Measurements from ENCODE around the gene EXOC4. TPM values are rescaled to one million over a fixed set of nuclear protein-coding genes. Genes with fewer than 3 reads are reported as not detected.
"Not testable (repeated sequence)": the region's sequence is repeated elsewhere in the genome, so short reads cannot be mapped to it uniquely, and the experiment has no call there.

The EXOC4 gene
- total RNA-seq, result 96.9 and 127 TPM in 2 replicates

DNA sequence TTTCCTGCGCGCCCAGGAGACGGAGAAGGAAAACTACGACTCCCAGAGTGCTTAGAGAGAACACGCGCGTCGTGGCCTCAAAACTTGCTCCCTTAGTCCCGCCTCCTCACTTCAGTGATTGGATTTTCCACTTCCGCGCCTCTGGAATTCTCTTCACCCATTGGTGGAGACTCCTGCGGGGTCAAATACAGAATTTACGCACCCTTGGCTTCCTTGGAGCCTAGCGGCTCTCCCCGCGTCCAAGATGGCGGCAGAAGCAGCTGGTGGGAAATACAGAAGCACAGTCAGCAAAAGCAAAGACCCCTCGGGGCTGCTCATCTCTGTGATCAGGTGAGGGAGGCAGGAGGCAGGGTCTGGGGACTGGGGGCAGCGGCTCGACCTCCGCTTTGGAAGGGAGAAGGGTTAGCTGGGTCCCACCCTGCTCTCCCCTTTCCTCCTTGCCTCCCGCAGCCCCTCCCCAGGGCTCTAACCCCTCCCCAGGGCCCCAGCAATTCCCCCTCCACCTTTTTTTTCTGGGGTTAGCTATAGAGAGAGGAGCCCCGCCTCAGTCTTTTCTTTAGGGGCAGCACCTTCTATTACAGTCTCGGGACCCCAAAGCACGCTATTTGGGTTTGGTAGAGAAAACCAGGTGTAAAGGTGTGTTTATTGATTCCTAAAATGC lies at the start of gene EXOC4:
TSS of gene EXOC4 (plus strand) at position 221 of the 661 bp plus-strand sequence.
- peak; percentile 93 to 96 for DNase-seq (ENCODE audit: low read depth in 2 of 2)

DNA sequence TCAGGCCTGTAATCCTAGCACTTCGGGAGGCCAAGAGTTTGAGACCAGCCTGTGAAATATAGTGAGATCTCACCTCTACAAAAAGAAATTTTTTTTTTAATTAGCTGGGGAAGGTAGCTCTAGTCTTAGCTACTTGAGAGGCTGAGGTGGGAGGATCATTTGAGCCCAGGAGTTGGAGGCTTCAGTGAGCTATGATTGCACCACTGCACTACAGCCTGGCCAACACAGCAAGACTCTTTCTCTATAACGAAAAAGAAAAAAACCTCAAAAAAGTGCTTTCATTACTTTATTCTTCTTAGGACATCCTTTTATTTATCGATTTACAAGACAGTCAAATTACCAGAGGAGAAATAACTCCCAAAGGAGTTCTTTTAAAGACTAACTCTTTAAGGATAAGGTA lies 49.4 kb upstream of the EXOC4 start:
- DNase-seq (ENCODE audit: low read depth in 2 of 2), result no peak

DNA sequence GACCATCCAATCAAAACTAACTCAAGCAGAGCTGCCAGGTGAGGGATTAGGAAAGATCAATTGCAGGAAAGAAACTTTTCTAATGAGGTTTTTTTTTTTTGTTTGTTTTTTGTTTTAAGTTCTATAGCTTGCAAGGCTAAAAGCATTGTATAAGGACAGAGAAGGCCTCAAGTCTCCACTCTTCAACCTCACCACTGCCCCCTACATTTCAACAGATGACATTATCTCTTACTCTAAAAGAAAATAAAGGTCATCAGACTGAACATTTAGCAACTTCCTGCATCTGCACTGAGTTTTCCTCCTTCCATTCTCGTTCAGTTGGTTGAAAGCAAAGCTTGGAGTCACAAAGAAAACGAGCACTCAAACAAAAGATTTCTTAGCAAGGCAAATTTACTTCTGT lies 45.2 kb upstream of the EXOC4 start:
- peak in 1 of 2 donors; percentile 7 for DNase-seq (ENCODE audit: low read depth in 2 of 2)

DNA sequence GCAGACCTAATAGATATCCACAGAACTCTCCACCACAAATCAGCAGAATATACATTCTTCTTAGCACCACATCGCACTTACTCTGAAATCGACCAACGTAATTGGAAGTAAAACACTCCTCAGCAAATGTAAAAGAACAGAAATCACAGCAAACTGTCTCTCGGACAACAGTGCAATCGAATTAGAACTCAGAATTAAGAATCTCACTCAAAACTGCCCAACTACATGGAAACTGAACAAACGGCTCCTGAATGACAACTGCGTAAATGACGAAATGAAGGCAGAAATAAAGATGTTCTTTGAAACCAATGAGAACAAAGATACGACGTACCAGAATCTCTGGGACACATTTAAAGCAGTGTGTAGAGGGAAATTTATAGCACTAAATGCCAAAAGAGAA lies 42.1 kb upstream of the EXOC4 start:
- DNase-seq (ENCODE audit: low read depth in 2 of 2), result not testable (repeated sequence)

DNA sequence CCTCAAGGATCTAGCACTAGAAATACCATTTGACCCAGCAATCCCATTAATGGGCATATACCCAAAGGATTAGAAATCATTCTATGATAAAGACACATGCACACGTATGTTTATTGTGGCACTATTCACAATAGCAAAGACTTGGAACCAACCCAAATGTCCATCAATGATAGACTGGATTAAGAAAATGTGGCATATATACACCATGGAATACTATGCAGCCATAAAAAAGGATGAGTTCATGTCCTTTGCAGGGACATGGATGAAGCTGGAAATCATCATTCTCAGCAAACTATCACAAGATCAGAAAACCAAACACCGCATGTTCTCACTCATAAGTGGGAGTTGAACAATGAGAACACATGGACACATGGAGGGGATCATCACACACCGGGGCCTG lies 39.1 kb upstream of the EXOC4 start:
- DNase-seq (ENCODE audit: low read depth in 2 of 2), result not testable (repeated sequence)

DNA sequence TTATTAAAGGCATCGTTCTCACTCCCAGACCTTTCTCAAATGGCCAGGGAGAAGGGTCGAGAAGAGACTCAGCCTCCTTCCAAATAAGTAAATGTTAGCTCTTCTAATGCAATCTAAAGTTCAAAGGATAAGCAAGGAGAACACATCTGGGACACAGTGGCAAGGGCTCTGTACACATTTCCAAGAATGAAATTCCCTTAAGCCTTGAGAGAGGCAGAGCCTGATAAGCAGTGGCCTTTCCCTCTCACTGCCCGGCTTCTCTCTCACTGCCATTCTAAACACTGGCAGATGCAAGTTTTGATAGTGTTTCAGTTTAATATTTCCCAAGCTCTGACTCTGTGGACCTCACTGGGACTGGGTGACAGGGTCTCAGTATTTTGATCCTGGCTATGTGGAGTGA lies 35.1 kb upstream of the EXOC4 start:
- no peak for DNase-seq (ENCODE audit: low read depth in 2 of 2)

DNA sequence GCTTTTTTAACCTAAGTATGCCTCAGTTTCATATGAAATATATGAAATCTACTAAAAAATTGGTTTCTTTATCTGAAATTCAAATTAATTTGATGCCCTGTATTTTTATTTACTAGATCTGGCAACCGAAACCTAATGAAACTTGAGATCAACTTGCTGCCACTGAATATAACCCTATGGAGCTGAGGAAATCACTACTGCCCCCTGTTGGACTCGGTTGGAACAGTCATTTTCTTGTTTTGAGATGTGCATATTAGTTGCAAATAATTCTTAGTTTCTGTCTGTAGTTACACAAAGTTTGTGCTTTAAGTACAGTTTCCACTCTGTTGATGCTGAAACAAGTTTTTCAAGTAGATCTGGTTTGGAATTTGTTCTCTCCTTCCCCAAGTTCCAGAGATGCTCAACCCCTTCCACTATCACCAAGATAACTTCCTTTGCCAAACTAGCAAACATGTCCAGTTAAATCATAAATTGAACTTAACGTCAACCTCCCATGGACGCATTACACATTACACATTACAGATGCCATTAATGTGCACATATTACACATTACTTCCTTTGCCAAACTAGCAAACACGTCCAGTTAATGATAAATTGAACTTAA lies 22.2 kb upstream of the EXOC4 start:
- DNase-seq (ENCODE audit: low read depth in 2 of 2), result peak; percentile 44 to 64

DNA sequence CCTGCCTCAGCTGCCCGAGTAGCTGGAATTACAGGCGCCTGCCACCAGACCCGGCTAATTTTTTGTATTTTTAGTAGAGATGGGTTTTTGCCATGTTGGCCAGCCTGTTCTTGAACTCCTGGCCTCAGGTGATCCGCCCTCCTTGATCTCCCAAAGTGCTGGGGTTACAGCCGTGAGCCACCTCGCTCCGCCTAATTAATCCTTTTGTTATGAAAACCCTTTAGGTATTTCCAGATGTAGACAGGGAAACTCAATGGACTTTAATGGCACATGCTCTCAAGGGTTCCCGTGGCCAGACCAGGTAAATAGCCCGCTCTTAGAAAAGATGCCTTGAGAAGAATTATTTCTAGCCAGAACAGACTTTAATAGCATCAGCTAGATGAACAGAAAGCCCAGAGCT lies 19.7 kb upstream of the EXOC4 start:
- no peak for DNase-seq (ENCODE audit: low read depth in 2 of 2)

DNA sequence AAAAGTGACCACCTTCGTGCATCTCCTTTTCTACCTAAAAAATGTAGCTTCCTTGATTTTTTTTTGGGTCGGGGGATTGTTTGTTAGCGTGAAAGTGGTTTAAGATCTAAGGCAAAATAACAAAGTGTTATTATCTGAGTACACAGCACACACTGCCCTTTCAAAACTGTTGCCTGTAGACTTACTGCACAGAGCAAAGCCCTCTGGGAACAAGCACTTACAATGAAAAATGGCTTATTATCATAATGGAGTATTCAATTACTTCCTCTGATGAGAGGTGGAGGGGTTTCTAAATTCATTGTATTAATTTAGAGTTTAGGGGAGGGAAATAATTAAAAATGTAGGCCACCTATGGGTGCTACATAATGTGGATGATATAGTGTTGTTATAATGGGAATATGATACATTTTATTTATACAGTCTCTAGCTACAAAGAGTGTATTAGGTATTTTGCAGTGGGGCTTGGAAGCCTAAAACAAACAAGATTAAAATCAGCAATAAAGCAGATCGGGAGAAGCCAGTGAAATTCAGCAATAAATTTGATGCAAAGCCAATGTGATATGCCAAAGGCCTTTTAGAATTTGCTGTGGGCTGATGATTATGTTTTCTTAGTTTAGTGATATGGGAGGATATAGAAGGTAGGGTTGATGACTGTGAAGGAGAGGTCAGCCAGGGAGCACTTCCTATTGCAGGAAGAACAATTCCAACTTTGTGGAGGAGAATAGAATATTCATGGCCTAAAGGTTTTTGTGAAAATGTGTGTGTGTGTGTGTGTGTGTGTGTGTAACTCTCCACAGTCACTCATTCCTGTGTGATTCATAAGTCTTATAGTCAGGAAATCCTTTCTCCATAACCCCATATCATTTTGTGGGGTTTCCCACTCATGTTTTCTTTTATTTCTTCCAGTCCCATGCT lies 17.7 kb upstream of the EXOC4 start:
- DNase-seq (ENCODE audit: low read depth in 2 of 2), result peak; percentile 78 to 95

DNA sequence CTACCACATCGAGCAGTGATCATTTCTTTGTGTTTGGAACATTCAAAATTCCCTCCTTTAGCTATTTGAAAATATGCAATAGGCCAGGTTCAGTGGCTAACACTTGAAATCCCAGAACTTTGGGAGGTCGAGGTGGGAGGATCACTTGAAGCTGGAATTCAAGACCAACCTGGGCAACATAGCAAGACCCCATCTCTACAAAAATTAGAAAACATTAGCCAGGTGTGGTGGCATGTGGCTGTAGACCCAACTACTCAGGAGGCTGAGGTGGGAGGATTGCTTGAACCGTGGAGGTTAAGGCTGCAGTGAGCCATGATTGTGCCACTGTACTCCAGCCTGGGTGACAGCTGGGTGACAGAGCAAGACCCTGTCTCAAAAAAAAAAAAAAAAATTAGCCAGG lies 15.3 kb upstream of the EXOC4 start:
- DNase-seq (ENCODE audit: low read depth in 2 of 2), result no peak

DNA sequence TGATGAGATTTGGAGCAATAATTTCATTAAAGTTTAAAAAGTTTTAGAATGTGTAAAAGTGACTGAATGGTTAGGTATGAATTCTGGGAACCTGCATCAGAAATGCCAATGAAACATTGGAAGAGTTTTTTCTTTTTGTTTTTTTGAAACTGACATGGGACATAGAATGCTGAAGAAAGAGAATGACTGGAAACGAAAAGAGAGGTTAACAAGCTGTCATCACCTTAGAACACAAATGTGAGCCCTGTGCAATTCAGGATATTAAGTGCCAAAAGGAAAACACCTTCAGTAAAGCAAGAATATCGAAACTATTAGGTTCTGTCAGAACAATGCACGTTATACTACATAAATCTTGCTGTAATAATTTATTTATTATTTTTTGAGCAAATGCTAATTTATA lies 12.6 kb upstream of the EXOC4 start:
- no peak for DNase-seq (ENCODE audit: low read depth in 2 of 2)

DNA sequence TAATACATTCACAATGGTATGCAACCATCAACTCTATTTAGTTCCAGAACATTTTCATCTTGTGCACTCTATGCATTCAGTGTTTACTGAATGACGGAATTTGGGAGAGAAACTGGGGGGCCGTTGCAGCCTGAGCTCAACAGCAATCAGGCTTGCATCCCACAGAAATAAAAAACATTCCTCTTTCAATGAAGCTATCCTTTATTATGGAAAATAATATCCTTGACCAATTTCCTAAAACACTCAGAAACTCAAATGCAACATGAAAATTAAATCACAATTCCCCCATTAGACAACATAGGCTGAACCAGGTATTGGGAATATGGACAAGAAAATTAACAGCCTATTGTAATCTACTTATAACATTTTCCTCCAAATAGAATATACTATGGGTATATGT lies 6.3 kb upstream of the EXOC4 start:
- no peak for DNase-seq (ENCODE audit: low read depth in 2 of 2)

DNA sequence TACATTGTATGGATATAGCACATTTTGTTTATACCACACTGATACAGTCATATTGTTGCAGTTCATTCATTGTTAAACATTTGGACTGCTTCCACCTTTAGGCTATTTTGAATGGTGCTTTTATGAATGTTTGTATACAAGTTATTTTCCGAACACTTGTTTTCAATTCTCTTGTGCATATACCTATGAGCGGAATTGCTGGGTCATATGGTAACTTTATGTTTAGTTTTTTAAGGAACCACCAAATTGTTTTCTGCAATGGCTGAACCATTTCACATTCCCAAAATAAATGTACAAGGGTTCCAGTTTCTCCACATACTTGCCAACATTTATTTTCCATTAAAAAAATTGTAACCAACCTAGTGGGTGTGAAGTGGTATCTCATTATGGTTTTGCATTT lies 4.0 kb upstream of the EXOC4 start:
- no peak for DNase-seq (ENCODE audit: low read depth in 2 of 2)

DNA sequence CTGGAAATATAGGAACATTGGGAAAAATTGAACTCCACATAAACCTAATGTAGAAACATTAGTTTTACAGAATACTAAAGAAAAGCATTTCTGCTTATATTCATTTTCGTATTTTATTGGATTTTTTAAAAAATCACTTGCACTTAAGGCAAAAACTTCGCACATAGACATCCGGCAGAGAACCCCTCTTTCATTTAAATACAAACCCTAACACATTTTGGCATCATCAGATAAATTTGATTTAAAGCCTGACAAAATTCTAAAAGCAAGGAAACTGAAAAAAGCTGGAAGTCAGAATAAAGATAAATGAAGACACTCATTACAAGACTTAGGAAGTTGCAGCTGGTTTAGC lies 396 bp upstream of the EXOC4 start:
- DNase-seq (ENCODE audit: low read depth in 2 of 2), result no peak

DNA sequence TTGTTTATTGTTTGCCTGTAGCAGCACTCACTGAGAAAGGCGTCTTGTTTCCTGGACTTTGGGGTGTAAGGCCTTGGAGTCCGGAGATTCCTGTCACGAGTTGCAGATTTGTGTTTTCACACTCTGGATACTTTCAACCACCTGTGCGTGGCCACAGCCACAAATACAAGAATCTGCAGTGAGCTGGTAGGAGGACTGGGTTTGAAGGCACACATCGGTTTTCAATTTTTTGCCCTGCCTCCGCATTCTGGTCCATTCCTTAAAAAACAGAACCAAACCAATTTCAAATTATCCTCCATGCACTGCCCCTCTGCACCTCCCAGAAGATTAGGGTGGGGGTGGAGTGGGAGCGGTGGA lies 619 bp downstream of the EXOC4 start:
- peak in 1 of 2 donors; percentile 46 for DNase-seq (ENCODE audit: low read depth in 2 of 2)

DNA sequence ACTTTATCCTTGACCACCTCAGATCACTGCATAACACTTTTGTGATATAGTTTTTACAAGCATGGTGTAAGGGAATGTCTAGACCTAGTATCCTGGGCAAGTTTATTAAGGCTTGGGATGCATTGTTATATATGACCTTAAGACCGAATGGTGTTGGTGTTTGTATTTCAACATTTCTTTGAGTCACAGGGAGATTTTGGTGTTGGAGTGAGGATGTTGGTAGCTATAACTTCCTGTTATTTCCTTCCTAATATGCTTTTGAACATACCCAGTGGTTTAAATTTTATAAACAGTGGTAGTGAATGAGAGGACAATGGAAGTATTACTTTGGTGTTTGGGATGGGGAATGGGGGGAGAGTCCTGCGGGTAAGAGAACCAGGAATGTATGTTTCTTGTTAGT lies 2.6 kb downstream of the EXOC4 start:
- DNase-seq (ENCODE audit: low read depth in 2 of 2), result peak in 1 of 2 donors; percentile 50

DNA sequence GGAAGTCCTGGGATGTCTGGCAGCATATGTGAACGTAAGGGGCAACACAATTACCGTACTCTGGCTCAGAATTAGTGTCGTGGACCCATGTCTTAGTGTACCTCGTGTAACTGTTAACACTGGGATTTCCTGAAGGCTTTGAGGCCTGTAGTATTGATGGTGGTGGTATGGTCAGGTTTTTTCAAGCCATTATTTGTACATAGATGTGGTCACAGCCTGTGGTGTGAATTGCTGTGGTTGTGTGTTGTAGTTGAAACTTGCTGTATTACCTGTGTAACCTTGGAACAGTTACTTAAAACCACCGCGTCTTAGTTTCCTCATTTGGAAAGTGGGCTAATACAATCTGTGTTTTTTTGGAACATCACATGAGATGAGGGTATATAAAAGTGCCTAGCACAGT lies 5.3 kb downstream of the EXOC4 start:
- DNase-seq (ENCODE audit: low read depth in 2 of 2), result no peak

DNA sequence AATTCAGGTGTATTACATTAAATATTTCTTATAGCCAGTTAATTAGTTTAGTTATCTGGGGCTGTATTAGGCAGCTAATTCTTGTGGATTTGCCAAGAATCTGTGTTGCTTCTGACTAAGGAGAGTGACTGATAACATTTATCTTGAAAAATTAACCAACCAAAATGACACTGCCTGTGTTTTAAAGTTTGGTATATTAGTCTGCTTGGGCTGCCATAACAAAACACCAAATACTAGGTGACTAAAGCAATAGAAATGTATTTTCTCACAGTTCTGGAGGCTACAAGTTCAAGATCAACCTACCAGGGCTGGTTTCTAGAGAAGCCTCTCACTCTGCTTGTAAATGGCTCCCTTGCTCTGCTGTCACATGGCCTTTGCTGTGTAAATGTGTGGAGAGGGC lies 12.9 kb downstream of the EXOC4 start:
- no peak for DNase-seq (ENCODE audit: low read depth in 2 of 2)

DNA sequence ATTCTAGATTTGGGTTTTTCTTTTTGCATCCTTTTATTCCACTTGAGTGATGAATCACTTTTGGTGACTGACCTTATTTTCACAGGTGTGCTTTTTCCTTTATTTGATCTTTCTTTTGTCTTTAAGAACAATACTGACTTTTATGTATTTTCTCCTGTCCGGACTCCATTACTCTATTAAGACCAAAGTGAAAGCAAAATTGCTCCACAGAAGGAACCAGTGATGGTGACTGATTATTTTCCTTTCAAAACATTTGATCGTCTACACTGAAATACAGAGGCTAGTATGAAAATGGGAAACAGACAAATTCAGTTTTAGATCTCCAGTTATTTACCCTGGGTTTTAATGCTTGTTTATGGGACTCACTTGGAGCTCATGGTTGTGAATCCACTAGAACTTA lies 15.5 kb downstream of the EXOC4 start:
- peak; percentile 15 to 21 for DNase-seq (ENCODE audit: low read depth in 2 of 2)

DNA sequence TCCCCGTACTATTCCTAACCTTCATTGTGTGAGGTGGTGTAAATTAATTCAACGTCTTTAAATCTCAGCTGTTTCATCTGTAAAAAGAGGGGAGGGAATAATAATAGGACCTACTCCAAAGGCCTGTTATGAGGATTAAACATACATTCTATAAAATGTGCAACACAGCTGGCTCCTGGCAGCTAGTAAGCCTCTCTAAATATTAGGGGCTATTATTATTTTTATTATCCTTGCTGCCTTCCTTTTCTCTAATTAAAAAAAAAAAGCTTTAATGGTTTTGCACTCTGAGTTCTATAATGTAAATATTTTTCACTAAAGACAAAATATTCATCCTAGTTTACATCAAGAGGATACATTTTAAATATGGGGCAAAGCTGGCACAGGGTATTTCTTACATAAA lies 19.5 kb downstream of the EXOC4 start:
- DNase-seq (ENCODE audit: low read depth in 2 of 2), result no peak

DNA sequence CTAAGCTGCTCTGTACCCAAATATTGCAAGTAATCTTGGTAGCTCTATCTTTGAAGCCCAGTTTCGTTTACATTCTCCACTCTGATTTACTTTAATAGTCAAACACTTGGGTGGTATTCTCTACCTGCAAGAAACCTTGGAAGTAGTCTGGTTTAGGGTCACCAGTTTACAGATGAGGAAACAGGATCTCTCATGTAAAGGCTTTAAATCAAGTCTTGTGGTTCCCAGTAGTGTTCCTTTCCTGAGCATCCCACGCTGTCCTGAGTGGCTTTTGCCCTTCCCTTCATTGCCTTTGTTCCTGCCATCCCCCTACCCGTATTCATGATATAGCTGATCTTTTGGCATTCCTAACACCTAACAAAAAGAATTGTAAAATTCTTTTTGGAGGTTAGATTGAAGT lies 20.3 kb downstream of the EXOC4 start:
- no peak for DNase-seq (ENCODE audit: low read depth in 2 of 2)

DNA sequence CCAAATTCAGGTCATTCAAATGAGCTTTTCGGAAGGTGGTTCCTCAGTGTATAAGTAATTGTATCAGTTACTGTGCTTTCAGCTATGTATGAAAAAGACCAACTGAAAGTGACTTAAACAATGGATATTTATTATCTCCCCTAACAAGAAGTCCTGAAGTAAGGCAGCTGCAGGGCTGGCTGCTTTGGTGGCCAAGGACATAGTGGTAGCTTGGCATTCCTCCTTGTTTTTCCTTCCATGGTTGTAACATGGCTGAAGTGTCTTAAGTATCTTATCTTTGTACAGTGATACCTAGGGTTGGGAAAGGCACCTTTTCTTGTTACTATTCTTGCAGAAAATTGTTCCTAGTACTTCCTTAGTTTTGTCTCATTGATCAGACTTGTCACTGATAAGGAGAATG lies 21.4 kb downstream of the EXOC4 start:
- DNase-seq (ENCODE audit: low read depth in 2 of 2), result no peak

DNA sequence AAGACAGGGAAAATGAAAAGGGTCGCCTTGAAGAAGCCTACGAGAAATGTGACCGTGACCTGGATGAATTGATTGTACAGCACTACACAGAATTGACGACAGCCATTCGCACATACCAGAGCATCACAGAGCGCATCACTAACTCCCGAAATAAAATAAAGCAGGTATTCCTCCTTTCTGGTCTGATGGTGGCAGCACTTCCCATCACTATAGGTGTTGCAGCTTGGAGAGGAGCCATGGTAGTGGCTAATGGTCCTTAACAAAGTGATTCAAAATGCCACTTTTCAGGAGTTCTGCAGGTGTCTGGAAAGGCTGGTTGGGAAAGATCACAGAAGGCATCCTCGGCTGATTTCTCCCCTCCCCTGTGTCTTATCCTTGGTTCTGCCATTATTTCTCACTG lies 22.1 kb downstream of the EXOC4 start:
- peak in 1 of 2 donors; percentile 12 for DNase-seq (ENCODE audit: low read depth in 2 of 2)
